Measurements from ENCODE around the gene GPR83. TPM values are rescaled to one million over a fixed set of nuclear protein-coding genes. Genes with fewer than 3 reads are reported as not detected.
A peak's percentile ranks its signal among the peaks of the same experiment; 100 is the strongest.

Gene GPR83
- total RNA-seq, result under 1 TPM in 3 of 4 donors, not detected in 1; 0.23 to 0.30 (median 0.24) TPM

- Histone ChIP-seq H3K9me3 (no peaks in the 10 kb centered on the region), H3K4me3 (peak within 1 kb of the TSS; percentile 40), H3K27ac (no peak within 1 kb of the TSS), H3K4me1 (peaks cover 15% of the 10 kb centered on the region), H3K36me3 (no peaks in the 10 kb centered on the region), H3K27me3 (peaks cover 33% of the 10 kb centered on the region)
- TF ChIP-seq POLR2A (IDR thresholded peaks at IDR 0.05), result no peak
- no peak for TF ChIP-seq EP300 (IDR thresholded peaks at IDR 0.05)
- TF ChIP-seq CTCF (IDR thresholded peaks at IDR 0.05), result no peak
- TF ChIP-seq POLR2AphosphoS5 (IDR thresholded peaks at IDR 0.05), result no peak
- DNase-seq (ENCODE audit: low spot score in 2 of 2), result no peak
- 8% methylated on average over 14 of the region's 73 CpGs for WGBS
Observed at GRCh38 chr11:94400839-94401772, at the start of gene GPR83. GPR83 (minus strand) TSS chr11:94401419; CDS start chr11:94401247, 172 bp downstream.

DNA sequence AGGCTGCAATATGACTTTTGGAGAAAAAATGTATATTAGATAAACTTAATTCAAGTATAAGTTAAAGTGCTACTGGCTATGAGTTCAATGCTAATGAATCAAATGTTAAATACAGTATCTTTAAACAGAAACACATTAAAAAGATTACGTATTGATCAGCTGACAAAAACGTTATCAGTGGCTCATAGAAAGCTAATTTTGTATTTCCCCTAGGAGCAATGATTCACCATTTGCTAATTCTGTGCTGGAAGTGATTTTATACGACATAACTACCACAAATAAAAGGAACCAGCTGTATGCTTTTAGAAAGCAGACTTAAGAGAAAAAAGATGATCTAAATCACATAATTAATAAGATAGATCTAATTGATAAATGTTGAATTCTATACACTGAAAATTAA, 48.8 kb upstream of the GPR83 start:
- H3K27ac ChIP-seq, result no peak overlapping the region
- no peaks in the 10 kb centered on the region for H3K4me1 ChIP-seq
- H3K36me3 ChIP-seq, result peaks cover 43% of the 10 kb centered on the region
- H3K4me3 ChIP-seq, result no peak overlapping the region
- DNase-seq (ENCODE audit: low spot score in 2 of 2), result no peak
- 55% methylated on average over 3 of the region's 3 CpGs for WGBS
- no peaks in the 10 kb centered on the region for H3K27me3 ChIP-seq
- TF ChIP-seq EP300 (IDR thresholded peaks at IDR 0.05) (no peak), POLR2AphosphoS5 (IDR thresholded peaks at IDR 0.05) (no peak), POLR2A (IDR thresholded peaks at IDR 0.05) (no peak), CTCF (IDR thresholded peaks at IDR 0.05) (no peak)
- no peaks in the 10 kb centered on the region for H3K9me3 ChIP-seq

DNA sequence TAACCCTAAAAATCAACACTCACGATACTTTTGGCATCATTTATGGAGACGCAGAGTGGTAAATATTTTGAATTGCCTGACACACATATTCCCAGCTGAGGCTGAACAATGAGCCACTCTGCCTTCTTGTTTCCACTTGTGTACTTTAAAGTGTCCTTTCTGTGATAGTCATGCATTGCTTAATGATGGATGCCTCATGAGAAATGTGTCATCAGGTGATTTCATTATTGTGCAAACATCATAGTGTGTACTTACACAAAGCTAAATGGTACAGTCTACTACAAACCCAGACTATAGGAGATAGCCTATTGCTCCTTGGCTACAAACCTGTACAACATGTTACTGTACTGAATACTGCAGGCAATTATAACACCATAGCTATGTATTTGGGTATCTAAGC, 48.2 kb upstream of the GPR83 start:
- WGBS, result 84% methylated on average over 2 of the region's 2 CpGs
- no peaks in the 10 kb centered on the region for H3K4me1 ChIP-seq
- TF ChIP-seq CTCF (IDR thresholded peaks at IDR 0.05) (no peak), EP300 (IDR thresholded peaks at IDR 0.05) (no peak), POLR2AphosphoS5 (IDR thresholded peaks at IDR 0.05) (no peak), POLR2A (IDR thresholded peaks at IDR 0.05) (no peak)
- H3K27ac ChIP-seq, result no peak overlapping the region
- no peaks in the 10 kb centered on the region for H3K27me3 ChIP-seq
- DNase-seq (ENCODE audit: low spot score in 2 of 2), result no peak
- H3K36me3 ChIP-seq, result peaks cover 44% of the 10 kb centered on the region
- H3K9me3 ChIP-seq, result no peaks in the 10 kb centered on the region
- no peak overlapping the region for H3K4me3 ChIP-seq

DNA sequence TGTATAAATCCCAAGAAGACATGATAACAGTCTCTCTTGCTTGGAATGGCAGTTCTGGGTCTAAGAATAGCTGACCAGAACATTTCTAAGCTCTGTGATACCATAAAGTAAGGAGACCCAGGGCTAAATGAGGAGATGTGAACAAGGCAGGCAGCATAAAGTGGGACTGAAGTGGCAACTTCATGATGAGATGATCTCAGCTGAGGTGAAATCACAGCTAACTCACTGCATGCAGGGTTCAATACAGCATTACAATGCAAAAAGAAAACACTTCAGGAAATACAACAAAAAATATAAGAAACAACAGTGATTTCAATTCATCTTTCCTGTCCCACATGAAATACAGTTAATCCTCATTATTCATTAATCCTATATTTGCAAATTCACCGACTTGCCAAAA, 47.8 kb upstream of the GPR83 start:
- H3K27ac ChIP-seq, result no peak overlapping the region
- no peak overlapping the region for H3K4me3 ChIP-seq
- 94% methylated on average over 1 of the region's 1 CpG for WGBS

More for the DNA sequence above, 47.8 kb upstream of the GPR83 start:
- DNase-seq (ENCODE audit: low spot score in 2 of 2), result no peak
- Histone ChIP-seq H3K9me3 (no peaks in the 10 kb centered on the region), H3K36me3 (peaks cover 46% of the 10 kb centered on the region), H3K27me3 (no peaks in the 10 kb centered on the region), H3K4me1 (no peaks in the 10 kb centered on the region)
- TF ChIP-seq EP300 (IDR thresholded peaks at IDR 0.05), result no peak
- no peak for TF ChIP-seq CTCF (IDR thresholded peaks at IDR 0.05)
- no peak for TF ChIP-seq POLR2A (IDR thresholded peaks at IDR 0.05)
- TF ChIP-seq POLR2AphosphoS5 (IDR thresholded peaks at IDR 0.05), result no peak
